ENCODE results near the gene ADCY5. TPM values are rescaled to one million over a fixed set of nuclear protein-coding genes. Genes with fewer than 3 reads are reported as not detected.

Gene ADCY5
- polyA plus RNA-seq, 6 donors from 2014 or later, result 0.04 to 0.09 TPM; not detected in 4

- Mint-ChIP-seq H3K4me3 (no peak overlapping the region), H3K27me3 (peaks cover 0 to 9% (median 0%) of the 10 kb centered on the region in 3 donors), H3K27ac (no peak overlapping the region), H3K9me3 (peaks cover 0 to 7% (median 0%) of the 10 kb centered on the region in 7 donors), H3K36me3 (no peaks in the 10 kb centered on the region), H3K4me1 (peaks cover 0 to 6% (median 3%) of the 10 kb centered on the region in 3 donors)
- no peak for ATAC-seq (ENCODE audit: low read depth in 2 of 2)
- no peak for DNase-seq
Observed at GRCh38 chr3:123283657-123284398, 165.1 kb downstream of the ADCY5 start.

- H3K4me1 Mint-ChIP-seq, result peaks cover 0 to 6% (median 3%) of the 10 kb centered on the region in 3 donors
- no peak for ATAC-seq (ENCODE audit: low read depth in 2 of 2)
Observed at GRCh38 chr3:123283074-123283473, 165.8 kb downstream of the ADCY5 start.

GRCh38 chr3:123282461-123282860 lies 166.4 kb downstream of the ADCY5 start:
- DNase-seq (no peak), ATAC-seq (ENCODE audit: low read depth in 2 of 2) (no peak)
- peaks cover 0 to 6% (median 3%) of the 10 kb centered on the region in 3 donors for H3K4me1 Mint-ChIP-seq
- peaks cover 0 to 9% (median 0%) of the 10 kb centered on the region in 3 donors for H3K27me3 Mint-ChIP-seq
- peaks cover 0 to 7% (median 0%) of the 10 kb centered on the region in 7 donors for H3K9me3 Mint-ChIP-seq
- H3K27ac Mint-ChIP-seq, result peak overlapping the region in 1 of 6 donors; percentile 33
- no peaks in the 10 kb centered on the region for H3K36me3 Mint-ChIP-seq
- H3K4me3 Mint-ChIP-seq, result no peak overlapping the region

More at GRCh38 chr3:123283074-123283473, 165.8 kb downstream of the ADCY5 start:
- H3K9me3 Mint-ChIP-seq, result peaks cover 0 to 7% (median 0%) of the 10 kb centered on the region in 7 donors
- H3K27me3 Mint-ChIP-seq, result peaks cover 0 to 9% (median 0%) of the 10 kb centered on the region in 3 donors
- no peak for DNase-seq
- H3K27ac Mint-ChIP-seq, result no peak overlapping the region
- H3K4me3 Mint-ChIP-seq, result no peak overlapping the region
- no peaks in the 10 kb centered on the region for H3K36me3 Mint-ChIP-seq

GRCh38 chr3:123281929-123282328 lies 167.0 kb downstream of the ADCY5 start:
- Mint-ChIP-seq H3K4me1 (peaks cover 0 to 2% (median under 1%) of the 10 kb centered on the region in 3 donors), H3K27ac (no peak overlapping the region), H3K9me3 (peaks cover 0 to 2% (median 0%) of the 10 kb centered on the region in 7 donors), H3K27me3 (peaks cover 0 to 4% (median 0%) of the 10 kb centered on the region in 3 donors), H3K36me3 (no peaks in the 10 kb centered on the region), H3K4me3 (no peak overlapping the region)
- DNase-seq (no peak), ATAC-seq (ENCODE audit: low read depth in 2 of 2) (no peak)

- peaks cover 0 to 3% (median 2%) of the 10 kb centered on the region in 3 donors for H3K4me1 Mint-ChIP-seq
- H3K9me3 Mint-ChIP-seq, result no peaks in the 10 kb centered on the region
- ATAC-seq (ENCODE audit: low read depth in 2 of 2) (no peak), DNase-seq (no peak)
- H3K36me3 Mint-ChIP-seq, result no peaks in the 10 kb centered on the region
- H3K27ac Mint-ChIP-seq, result peak overlapping the region in 1 of 6 donors; percentile 12
- no peak overlapping the region for H3K4me3 Mint-ChIP-seq
- no peaks in the 10 kb centered on the region for H3K27me3 Mint-ChIP-seq
Observed at GRCh38 chr3:123281406-123281805, 167.5 kb downstream of the ADCY5 start.

- H3K4me3 Mint-ChIP-seq, result no peak overlapping the region
- H3K9me3 Mint-ChIP-seq, result no peaks in the 10 kb centered on the region
- peaks cover 0 to 3% (median 2%) of the 10 kb centered on the region in 3 donors for H3K4me1 Mint-ChIP-seq
- H3K27me3 Mint-ChIP-seq, result no peaks in the 10 kb centered on the region
- H3K27ac Mint-ChIP-seq, result no peak overlapping the region
- no peaks in the 10 kb centered on the region for H3K36me3 Mint-ChIP-seq
- ATAC-seq (ENCODE audit: low read depth in 2 of 2) (no peak), DNase-seq (no peak)
Observed at GRCh38 chr3:123279121-123279520, 169.8 kb downstream of the ADCY5 start.

GRCh38 chr3:123278446-123278845 lies 170.4 kb downstream of the ADCY5 start:
- Mint-ChIP-seq H3K4me1 (peaks cover 0 to 3% (median 2%) of the 10 kb centered on the region in 3 donors), H3K36me3 (no peaks in the 10 kb centered on the region), H3K4me3 (no peak overlapping the region), H3K27ac (no peak overlapping the region), H3K9me3 (no peaks in the 10 kb centered on the region), H3K27me3 (no peaks in the 10 kb centered on the region)
- no peak for DNase-seq
- no peak for ATAC-seq (ENCODE audit: low read depth in 2 of 2)

GRCh38 chr3:123277106-123277505 lies 171.8 kb downstream of the ADCY5 start:
- no peaks in the 10 kb centered on the region for H3K27me3 Mint-ChIP-seq
- no peaks in the 10 kb centered on the region for H3K36me3 Mint-ChIP-seq
- ATAC-seq (ENCODE audit: low read depth in 2 of 2) (no peak), DNase-seq (no peak)
- peaks cover 0 to 3% (median 0%) of the 10 kb centered on the region in 3 donors for H3K4me1 Mint-ChIP-seq
- no peak overlapping the region for H3K4me3 Mint-ChIP-seq
- peak overlapping the region in 1 of 6 donors; percentile 30 for H3K27ac Mint-ChIP-seq
- no peaks in the 10 kb centered on the region for H3K9me3 Mint-ChIP-seq

- H3K9me3 Mint-ChIP-seq, result no peaks in the 10 kb centered on the region
- DNase-seq (no peak), ATAC-seq (ENCODE audit: low read depth in 2 of 2) (no peak)
- peaks cover 0 to 5% of the 10 kb centered on the region in 2 donors for H3K36me3 Mint-ChIP-seq
- no peaks in the 10 kb centered on the region for H3K27me3 Mint-ChIP-seq
- peaks cover 0 to 3% (median 0%) of the 10 kb centered on the region in 3 donors for H3K4me1 Mint-ChIP-seq
- H3K27ac Mint-ChIP-seq, result no peak overlapping the region
- H3K4me3 Mint-ChIP-seq, result no peak overlapping the region
Observed at GRCh38 chr3:123276346-123277006, 172.4 kb downstream of the ADCY5 start.

- Mint-ChIP-seq H3K9me3 (no peaks in the 10 kb centered on the region), H3K4me3 (no peak overlapping the region), H3K4me1 (peaks cover 0 to 3% (median 0%) of the 10 kb centered on the region in 3 donors), H3K27ac (no peak overlapping the region), H3K36me3 (peaks cover 0 to 8% of the 10 kb centered on the region in 2 donors), H3K27me3 (no peaks in the 10 kb centered on the region)
- DNase-seq (no peak), ATAC-seq (ENCODE audit: low read depth in 2 of 2) (no peak)
Observed at GRCh38 chr3:123275691-123276090, 173.2 kb downstream of the ADCY5 start.

- Mint-ChIP-seq H3K27ac (no peak overlapping the region), H3K4me1 (peaks cover 0 to 3% (median 0%) of the 10 kb centered on the region in 3 donors), H3K27me3 (no peaks in the 10 kb centered on the region), H3K4me3 (no peak overlapping the region), H3K36me3 (peaks cover 0 to 17% of the 10 kb centered on the region in 2 donors), H3K9me3 (no peaks in the 10 kb centered on the region)
- DNase-seq, result no peak
- no peak for ATAC-seq (ENCODE audit: low read depth in 2 of 2)
Observed at GRCh38 chr3:123272547-123272946, 176.3 kb downstream of the ADCY5 start.

GRCh38 chr3:123271466-123272159 lies 177.3 kb downstream of the ADCY5 start:
- Mint-ChIP-seq H3K27me3 (no peaks in the 10 kb centered on the region), H3K4me1 (no peaks in the 10 kb centered on the region), H3K27ac (no peak overlapping the region), H3K36me3 (peaks cover 2 to 25% of the 10 kb centered on the region in 2 donors), H3K4me3 (no peak overlapping the region), H3K9me3 (peaks cover 0 to 3% (median 0%) of the 10 kb centered on the region in 7 donors)
- DNase-seq, result no peak
- ATAC-seq (ENCODE audit: low read depth in 2 of 2), result no peak

GRCh38 chr3:123270818-123271217 lies 178.1 kb downstream of the ADCY5 start:
- Mint-ChIP-seq H3K36me3 (peaks cover 10 to 33% of the 10 kb centered on the region in 2 donors), H3K27ac (no peak overlapping the region), H3K4me3 (no peak overlapping the region), H3K9me3 (peaks cover 0 to 5% (median 0%) of the 10 kb centered on the region in 7 donors), H3K27me3 (no peaks in the 10 kb centered on the region), H3K4me1 (peaks cover 0 to 6% (median 0%) of the 10 kb centered on the region in 3 donors)
- DNase-seq (no peak), ATAC-seq (ENCODE audit: low read depth in 2 of 2) (no peak)

All from naive B cell (primary cell).